IMR-90 (cell line): ENCODE data around the gene MAML3. TPM values are rescaled to one million over a fixed set of nuclear protein-coding genes. Genes with fewer than 3 reads are reported as not detected.

Experiments
- ATAC-seq: fragments of 200-7000 bp; cut with Tn5 transposase; 2 replicates; pipeline ENCODE4 v1.9.1; 2020; ENCODE audit warnings: low read depth, mild to moderate bottlenecking, moderate library complexity
- BruUV-seq: library from RNA; stranded (reverse); fragments of 400-500 nt; replicated peaks from 2 replicates; lab custom pipeline; 2021; lab: Mats Ljungman, UMichigan
- CTCF ChIA-PET: fragments of 300-600 bp; formaldehyde crosslinking; extraction: SDS; loops from one replicate; lab custom pipeline; 2021; ENCODE audit warnings: antibody characterized with exemption; lab: Yijun Ruan, JAX
- POLR2A ChIA-PET: fragments of 300-600 bp; sonication (Branson Sonifier 250); formaldehyde crosslinking; loops from one replicate; lab custom pipeline; 2022; ENCODE audit warnings: antibody characterized with exemption; ENCODE audit not compliant: unreplicated experiment; lab: Charles Lee
- DNase-seq: peaks from one replicate; pipeline ENCODE4 v3.0.0; 2013
- H2AFZ ChIP-seq: replicated peaks from 2 replicates; pipeline ENCODE3; 2013; ENCODE audit warnings: low read length, mild to moderate bottlenecking; ENCODE audit not compliant: poor library complexity
- H2AK5ac ChIP-seq: 2 replicates; pipeline ENCODE4 v1.6.1; 2013; ENCODE audit warnings: low read depth, low read length, inconsistent platforms
- H2AK9ac ChIP-seq: replicated peaks from 2 replicates; pipeline ENCODE3; 2013; ENCODE audit warnings: mild to moderate bottlenecking, low read depth, low read length, moderate library complexity; ENCODE audit not compliant: poor library complexity
- H2BK120ac ChIP-seq: 2 replicates; pipeline ENCODE4 v1.6.1; 2013; ENCODE audit warnings: low read depth, low read length, inconsistent platforms
- H2BK15ac ChIP-seq: 3 replicates; pipeline ENCODE4 v1.6.1; 2013; ENCODE audit warnings: low read depth, low read length, inconsistent platforms
- H2BK20ac ChIP-seq: 2 replicates; pipeline ENCODE4 v1.6.1; 2013; ENCODE audit warnings: low read depth, mild to moderate bottlenecking, inconsistent platforms, low read length, moderate library complexity
- H2BK5ac ChIP-seq: 2 replicates; pipeline ENCODE4 v1.6.1; 2013; ENCODE audit warnings: mild to moderate bottlenecking, low read depth, low read length, inconsistent platforms; ENCODE audit not compliant: poor library complexity, severe bottlenecking
- H3K14ac ChIP-seq: replicated peaks from 2 replicates; pipeline ENCODE4 v1.6.1; 2013; ENCODE audit warnings: low read depth, low read length, inconsistent platforms
- H3K18ac ChIP-seq: 2 replicates; pipeline ENCODE4 v1.6.1; 2013; ENCODE audit warnings: low read depth, low read length, control low read depth
- H3K23ac ChIP-seq: 2 replicates; pipeline ENCODE4 v1.6.1; 2013; ENCODE audit warnings: low read depth, low read length, inconsistent platforms
- H3K27ac ChIP-seq: 2 replicates; pipeline ENCODE4 v1.5.1; 2013; ENCODE audit warnings: mild to moderate bottlenecking, control low read depth, low read length; ENCODE audit not compliant: insufficient read depth
- H3K27me3 ChIP-seq: 2 replicates; pipeline ENCODE4 v1.6.1; 2013; ENCODE audit warnings: low read length; ENCODE audit not compliant: control insufficient read depth, insufficient read depth
- H3K36me3 ChIP-seq: 2 replicates; pipeline ENCODE4 v1.6.1; 2013; ENCODE audit warnings: low read length, mixed read lengths; ENCODE audit not compliant: control insufficient read depth, insufficient read depth
- H3K4ac ChIP-seq: 2 replicates; pipeline ENCODE4 v1.6.1; 2013; ENCODE audit warnings: low read depth, low read length, inconsistent platforms
- H3K4me1 ChIP-seq: 2 replicates; pipeline ENCODE4 v1.6.1; 2013; ENCODE audit warnings: low read length, mixed read lengths; ENCODE audit not compliant: control insufficient read depth, insufficient read depth
- H3K4me2 ChIP-seq: 2 replicates; pipeline ENCODE4 v1.6.1; 2013; ENCODE audit warnings: low read depth, mild to moderate bottlenecking, control low read depth, low read length, moderate library complexity
- H3K4me3 ChIP-seq: 2 replicates; pipeline ENCODE4 v1.5.1; 2013; ENCODE audit warnings: low read depth, mild to moderate bottlenecking, control low read depth, low read length, moderate library complexity; ENCODE audit not compliant: insufficient read depth
- H3K56ac ChIP-seq: 2 replicates; pipeline ENCODE4 v1.6.1; 2013; ENCODE audit warnings: low read length, inconsistent platforms; ENCODE audit not compliant: insufficient read depth; ENCODE audit errors: extremely low read depth
- H3K79me1 ChIP-seq, 2 experiments: 2 replicates each; pipeline ENCODE4 v1.6.1; 2013; ENCODE audit warnings: low read length in 2 of 2, inconsistent platforms in 1 of 2, low read depth in 1 of 2
- H3K9ac ChIP-seq: 2 replicates; pipeline ENCODE4 v1.6.1; 2013; ENCODE audit warnings: low read depth, low read length, control low read depth
- H3K9me1 ChIP-seq: 2 replicates; pipeline ENCODE4 v1.6.1; 2013; ENCODE audit warnings: low read length, inconsistent platforms; ENCODE audit not compliant: insufficient read depth
- H3K9me3 ChIP-seq: 2 replicates; pipeline ENCODE4 v1.6.1; 2013; ENCODE audit warnings: low read length; ENCODE audit not compliant: control insufficient read depth, insufficient read depth
- H4K20me1 ChIP-seq: 2 replicates; pipeline ENCODE4 v1.6.1; 2013; ENCODE audit warnings: low read length, inconsistent platforms; ENCODE audit not compliant: insufficient read depth
- H4K5ac ChIP-seq: 2 replicates; pipeline ENCODE4 v1.6.1; 2013; ENCODE audit warnings: mild to moderate bottlenecking, low read depth, low read length, control low read depth
- H4K8ac ChIP-seq, 2 experiments: 2 replicates each; pipeline ENCODE4 v1.6.1; 2013; ENCODE audit warnings: low read depth in 2 of 2, low read length in 2 of 2, control low read depth in 1 of 2, inconsistent platforms in 1 of 2
- H4K91ac ChIP-seq: 2 replicates; pipeline ENCODE4 v1.6.1; 2013; ENCODE audit warnings: low read depth, low read length, inconsistent platforms; ENCODE audit not compliant: insufficient read depth
- BHLHE40 ChIP-seq: fragments of 150-350 bp; IDR thresholded peaks from 2 replicates; pipeline ENCODE4 v1.6.1; 2016; ENCODE audit warnings: mild to moderate bottlenecking, low read depth, low read length
- CEBPB ChIP-seq: IDR thresholded peaks from 2 replicates; pipeline ENCODE4 v1.6.1; 2012; ENCODE audit warnings: low read depth, low read length, improper control_type of control experiment
- CHD1 ChIP-seq: IDR thresholded peaks from 2 replicates; pipeline ENCODE4 v1.6.1; 2012; ENCODE audit warnings: low read depth, low read length, improper control_type of control experiment
- CTCF ChIP-seq: conservative IDR thresholded peaks from 2 replicates; pipeline ENCODE4 v1.5.1; 2012; ENCODE audit warnings: mild to moderate bottlenecking, low read depth, low read length, improper control_type of control experiment
- ELK1 ChIP-seq: fragments of 150-350 bp; IDR thresholded peaks from 2 replicates; pipeline ENCODE4 v1.6.1; 2016; ENCODE audit warnings: low read depth, mild to moderate bottlenecking, low read length, moderate library complexity, borderline replicate concordance
- FOS ChIP-seq: fragments of 150-350 bp; IDR thresholded peaks from 2 replicates; pipeline ENCODE4 v1.6.1; 2016; ENCODE audit warnings: low read depth, low read length
- MAFK ChIP-seq: IDR thresholded peaks from 2 replicates; pipeline ENCODE4 v1.6.1; 2012; ENCODE audit warnings: low read depth, low read length, improper control_type of control experiment
- MAZ ChIP-seq: IDR thresholded peaks from 2 replicates; pipeline ENCODE4 v1.6.1; 2012; ENCODE audit warnings: low read depth, mild to moderate bottlenecking, low read length, improper control_type of control experiment, moderate library complexity, borderline replicate concordance
- MXI1 ChIP-seq: IDR thresholded peaks from 2 replicates; pipeline ENCODE4 v1.6.1; 2012; ENCODE audit warnings: low read depth, mild to moderate bottlenecking, low read length, moderate library complexity, borderline replicate concordance
- NFE2L2 ChIP-seq: fragments of 150-350 bp; IDR thresholded peaks from 2 replicates; pipeline ENCODE4 v1.6.1; 2016; ENCODE audit warnings: low read depth, mild to moderate bottlenecking, low read length
- POLR2A ChIP-seq: IDR thresholded peaks from 2 replicates; pipeline ENCODE4 v1.6.1; 2012; ENCODE audit warnings: mild to moderate bottlenecking, low read depth, low read length
- RAD21 ChIP-seq: IDR thresholded peaks from 2 replicates; pipeline ENCODE4 v1.6.1; 2012; ENCODE audit warnings: low read length, improper control_type of control experiment
- RCOR1 ChIP-seq: IDR thresholded peaks from 2 replicates; pipeline ENCODE4 v1.6.1; 2012; ENCODE audit warnings: mild to moderate bottlenecking, low read length, improper control_type of control experiment; ENCODE audit not compliant: insufficient replicate concordance
- RFX5 ChIP-seq: IDR thresholded peaks from 2 replicates; pipeline ENCODE4 v1.8.0; 2012; ENCODE audit warnings: low read depth, mild to moderate bottlenecking, low read length, moderate library complexity
- SMC3 ChIP-seq: fragments of 150-350 bp; IDR thresholded peaks from 2 replicates; pipeline ENCODE4 v1.6.1; 2016; ENCODE audit warnings: low read depth, mild to moderate bottlenecking, antibody characterized with exemption, low read length, moderate library complexity
- USF2 ChIP-seq: fragments of 150-350 bp; IDR thresholded peaks from 2 replicates; pipeline ENCODE4 v1.6.1; 2017; ENCODE audit warnings: mild to moderate bottlenecking, antibody characterized with exemption, low read length, low read depth
- WGBS, 2 experiments: methylation state at CpG; one replicate each; pipeline versions ENCODE4 v1.1.5 to v1.1.7; 2013; ENCODE audit warnings: missing lambda C conversion rate in 2 of 2; ENCODE audit not compliant: insufficient read length in 1 of 2; ENCODE audit errors: extremely low coverage in 2 of 2; 5-methylcytosine and 5-hydroxymethylcytosine counted together
- dilution Hi-C: fragments of 300-500 bp; cut with HindIII; formaldehyde crosslinking; loops from one replicate; pipeline ENCODE4 v1.14.3; 2018; ENCODE audit warnings: low sequenced_read_pairs; ENCODE audit not compliant: unreplicated experiment
- in situ Hi-C: fragments of 300-500 bp; cut with MboI; formaldehyde crosslinking; loops from 3 replicates; pipeline ENCODE4 v1.14.3; 2019; ENCODE audit warnings: low sequenced_read_pairs, inconsistent platforms, mixed read lengths
- intact Hi-C: fragments of 100-400 bp; cut with micrococcal nuclease; formaldehyde crosslinking; loops from 2 replicates; pipeline ENCODE4 v1.10.0; 2022
- polyA plus RNA-seq, 3 experiments: library from polyadenylated mRNA; depleted of rRNA; stranded (reverse); fragments of >200 nt; gene quantifications; 2 replicates each; pipeline ENCODE4 v1.2.3, GENCODE V29; 2012; ENCODE audit warnings: low replicate concordance in 1 of 3
- total RNA-seq: library from RNA; depleted of rRNA; stranded (reverse); fragments of >200 nt; gene quantifications from 2 replicates; pipeline ENCODE4 v1.2.3, GENCODE V29; 2012

MAML3 gene
- total and polyA plus RNA-seq, 2 of the 4 experiments (the other 2 are of a cell fraction): 0.90 to 1.7 TPM

GRCh38 chr4:139732991-139733570, 420.9 kb downstream of the MAML3 start:
- DNase-seq (no peak), ATAC-seq (no peak)
- POLR2A ChIA-PET: interaction anchor here (0.6 kb wide), 2 partner anchors 181 to 279 kb away, joined by 3 read pairs; no protein-coding TSS in a partner anchor
- intact Hi-C loops (loop anchor here (1.0 to 10.0 kb wide), 6 partner anchors 22 to 1112 kb away; no protein-coding TSS in a partner anchor), dilution Hi-C loops (no loop called here), in situ Hi-C loops (loop anchor here (10.0 kb wide), 2 partner anchors 422 to 522 kb away; partner anchors contain the start of gene MAML3)
- H2BK15ac ChIP-seq: no peak overlapping the region
- no peaks in the 10 kb centered on the region for H3K9me1 ChIP-seq
- H2BK120ac ChIP-seq: no peak overlapping the region
- no peak overlapping the region for H3K18ac ChIP-seq
- no peak overlapping the region for H2BK5ac ChIP-seq
- BruUV-seq: no TSS peak
- H4K91ac ChIP-seq: no peak overlapping the region
- H3K14ac ChIP-seq: no peak overlapping the region
- no peak overlapping the region for H3K23ac ChIP-seq
- H3K9me3 ChIP-seq: no peaks in the 10 kb centered on the region
- no peaks in the 10 kb centered on the region for H3K27me3 ChIP-seq
- peaks cover 6% of the 10 kb centered on the region for H3K4me1 ChIP-seq
- no peak overlapping the region for H3K9ac ChIP-seq
- H4K20me1 ChIP-seq: no peaks in the 10 kb centered on the region; the same call in 1 of the 2 replicates
- no peak overlapping the region for H2AFZ ChIP-seq
- H3K27ac ChIP-seq: no peak overlapping the region
- TF ChIP-seq RCOR1 (no peak), POLR2A (no peak), SMC3 (no peak), FOS (no peak), NFE2L2 (no peak), BHLHE40 (no peak), MAFK (no peak), CHD1 (no peak), USF2 (no peak), ELK1 (no peak), MAZ (no peak), CTCF (no peak), RFX5 (no peak), CEBPB (no peak), RAD21 (no peak), MXI1 (no peak)
- no peaks in the 10 kb centered on the region for H3K79me1 ChIP-seq
- no peak overlapping the region for H2AK9ac ChIP-seq
- H2AK5ac ChIP-seq: no peak overlapping the region
- no peaks in the 10 kb centered on the region for H3K36me3 ChIP-seq
- H3K4ac ChIP-seq: no peak overlapping the region
- CTCF ChIA-PET: interaction anchor here (1.0 kb wide), 1 partner anchor 275 kb away, joined by 3 read pairs; no protein-coding TSS in a partner anchor
- H3K4me2 ChIP-seq: no peak overlapping the region
- no peak overlapping the region; a peak in 1 of 4 replicates for H4K8ac ChIP-seq
- H2BK20ac ChIP-seq: no peak overlapping the region
- H4K5ac ChIP-seq: no peak overlapping the region
- no peak overlapping the region for H3K4me3 ChIP-seq
- no peak overlapping the region for H3K56ac ChIP-seq
- no CpG with 5 or more reads among the region's 4 CpGs for WGBS, 2 experiments
